NOMO-1 (cell line): ENCODE measurements around the gene ZNF530.
A peak's percentile ranks its signal among the peaks of the same experiment; 100 is the strongest.

Source experiments
- DNase-seq, 2 experiments: peaks; one replicate each; lab custom pipeline; 2025; ENCODE audit not compliant: unreplicated experiment in 2 of 2; lab: John Stamatoyannopoulos, UW

ZNF530 gene

DNA sequence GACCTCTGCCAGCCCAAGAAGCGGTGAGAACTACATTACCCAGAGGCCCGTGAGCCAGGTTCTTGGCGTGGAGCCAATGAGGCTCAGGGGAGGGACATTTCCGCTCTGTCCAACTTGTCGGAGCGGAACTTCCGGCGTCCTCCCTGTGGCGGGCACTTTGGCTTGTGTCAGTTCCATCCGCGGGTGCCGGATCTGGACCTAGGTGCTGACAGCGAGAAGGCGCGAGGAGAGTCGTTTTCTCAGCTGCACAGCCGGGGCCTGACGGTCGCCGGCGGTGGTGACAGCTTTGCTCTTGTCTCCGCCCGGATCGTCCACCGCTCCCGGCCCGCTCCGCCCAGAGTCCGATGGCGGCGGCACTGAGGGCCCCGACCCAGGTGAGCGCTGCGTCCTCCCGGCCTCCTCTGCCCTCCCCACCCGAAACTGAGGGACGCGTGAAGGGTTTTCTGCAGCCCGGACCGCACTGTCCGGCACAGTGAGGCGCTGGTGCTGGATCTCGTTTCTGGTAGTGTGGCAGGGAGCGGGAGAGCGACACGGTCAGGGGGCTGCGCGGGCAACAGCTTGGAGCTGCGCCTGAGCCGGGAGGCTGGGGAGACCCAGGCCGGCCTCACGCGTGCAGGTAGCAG, at the start of gene ZNF530:
TSS of gene ZNF530 (plus strand) at position 125 of the 623 bp plus-strand sequence. CDS start 4,461 bp downstream, outside the sequence.
- peak; percentile 81 to 82 for DNase-seq

DNA sequence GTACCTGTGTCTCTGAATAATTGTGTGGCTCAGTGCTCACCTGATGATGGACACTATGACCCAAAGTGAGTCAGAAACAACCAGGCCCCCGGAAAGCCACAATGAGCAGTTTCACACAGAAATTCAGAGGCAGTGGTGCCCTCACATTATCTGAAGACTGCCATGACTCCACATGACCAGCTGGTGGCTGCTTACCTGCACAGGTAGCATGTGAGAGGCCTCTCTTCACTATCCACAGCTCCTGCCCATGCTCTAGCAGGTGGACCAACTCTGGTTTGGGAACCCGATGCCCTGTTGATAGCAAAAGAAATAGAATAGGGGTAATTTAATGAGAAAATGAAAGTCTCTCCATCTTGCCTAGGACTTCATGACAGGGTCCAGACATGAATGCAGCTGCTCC, 47.3 kb upstream of the ZNF530 start:
- no peak for DNase-seq

DNA sequence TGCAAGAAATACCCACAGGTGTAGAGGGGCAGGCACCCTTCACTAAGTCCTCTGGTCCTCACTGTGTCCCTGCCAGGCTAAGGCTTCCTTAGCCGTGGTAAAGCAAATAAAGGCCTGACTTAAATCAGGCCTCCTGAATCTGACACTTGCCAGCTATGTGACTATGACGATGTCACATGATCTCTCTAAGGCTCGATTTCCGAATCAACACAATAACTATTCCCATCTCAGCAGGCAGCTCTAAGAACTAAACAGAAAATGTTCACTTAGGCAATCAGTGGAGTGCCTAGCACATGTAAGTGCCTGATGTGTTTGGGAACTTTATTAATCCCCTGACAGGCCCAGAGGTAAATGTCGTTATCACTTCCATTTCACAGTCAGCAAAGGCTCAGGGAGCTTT, 42.0 kb upstream of the ZNF530 start:
- DNase-seq = no peak

GRCh38 chr19:57558525-57558924, 41.2 kb upstream of the ZNF530 start:
- DNase-seq = no peak

- DNase-seq = peak in 1 of 2 experiments; percentile 12
Measured at GRCh38 chr19:57559008-57559403, 40.7 kb upstream of the ZNF530 start.

- DNase-seq = peak; percentile 83 to 89
Measured at GRCh38 chr19:57559404-57560025, 40.2 kb upstream of the ZNF530 start, which contains the start of gene ZNF550. ZNF550 (minus strand) TSS chr19:57559863; CDS start chr19:57559682, 181 bp downstream.

DNA sequence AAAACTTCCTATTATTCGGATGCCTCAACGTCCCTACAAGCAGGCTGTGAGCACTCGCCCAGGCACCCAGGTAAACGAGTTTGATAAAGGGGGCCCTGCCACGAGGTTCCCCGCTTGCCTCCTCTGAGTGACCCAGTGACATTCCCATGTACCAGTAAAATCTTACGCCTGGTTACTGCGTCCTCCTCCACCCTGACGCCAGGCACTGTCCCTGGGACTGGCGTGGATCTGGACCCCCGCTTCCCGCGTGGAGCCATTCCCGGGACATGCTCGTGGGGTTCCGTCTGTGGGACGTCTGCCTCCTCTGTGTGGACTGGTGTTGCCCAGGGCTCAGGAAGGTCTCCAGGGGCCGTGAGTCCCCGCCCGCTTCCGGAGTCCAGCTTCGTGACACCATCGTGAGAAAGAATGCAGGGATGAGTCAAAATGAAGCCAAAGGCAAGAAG, 39.6 kb upstream of the ZNF530 start:
- no peak for DNase-seq

- DNase-seq = no peak
Measured at GRCh38 chr19:57563547-57563946, 36.1 kb upstream of the ZNF530 start.

GRCh38 chr19:57566396-57567265, 33.1 kb upstream of the ZNF530 start:
- no peak for DNase-seq

- no peak for DNase-seq
Measured at GRCh38 chr19:57570707-57571106, 29.0 kb upstream of the ZNF530 start.

- DNase-seq = no peak
Measured at GRCh38 chr19:57572415-57572947, 27.2 kb upstream of the ZNF530 start.

- no peak for DNase-seq
Measured at GRCh38 chr19:57576661-57577060, 23.0 kb upstream of the ZNF530 start.

DNA sequence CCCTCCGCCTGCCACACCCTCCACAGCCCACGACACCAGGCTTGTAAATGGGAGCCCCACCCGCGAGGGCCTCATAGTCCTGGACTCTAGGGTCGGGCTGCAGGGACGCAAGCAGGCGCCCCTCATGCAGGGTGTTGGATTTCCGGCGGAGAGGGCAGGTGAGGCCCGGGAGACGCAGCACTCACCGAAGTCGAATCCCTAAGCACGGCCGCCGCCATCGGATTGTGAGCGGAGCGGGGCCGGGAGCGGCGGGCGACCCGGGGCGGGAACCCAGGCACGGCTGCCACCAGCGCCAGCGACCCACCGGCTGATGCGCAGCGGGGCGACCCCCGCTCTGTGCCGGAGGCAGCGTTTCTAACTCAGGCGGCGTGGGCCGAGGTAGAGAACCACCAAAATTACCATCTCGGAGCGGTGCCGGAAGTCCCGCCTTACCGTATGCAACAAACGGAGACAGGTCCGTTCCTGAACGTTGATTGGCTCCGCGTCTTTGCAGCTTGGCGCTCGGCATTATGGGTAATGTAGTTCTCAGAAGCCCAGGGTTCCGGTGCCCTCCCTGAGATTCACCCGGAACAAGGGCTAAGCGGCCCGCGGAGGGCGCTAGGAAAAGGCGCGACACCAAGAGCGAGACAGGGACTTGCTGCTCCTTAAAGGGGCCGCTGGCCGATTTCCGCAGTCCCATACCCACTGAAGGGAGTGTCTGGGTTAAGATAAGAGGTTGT, 21.0 kb upstream of the ZNF530 start, which contains the start of gene ZNF416:
TSS of gene ZNF416 (minus strand) at position 425 of the 719 bp plus-strand sequence. CDS start at position 218, 207 bp downstream.
- DNase-seq = peak; percentile 96 to 98

GRCh38 chr19:57583104-57583520, 16.6 kb upstream of the ZNF530 start:
- DNase-seq = no peak

GRCh38 chr19:57583521-57584416, 15.9 kb upstream of the ZNF530 start, which contains the start of gene ZIK1:
ZIK1 (plus strand) TSS chr19:57584145; CDS start chr19:57584357, 212 bp downstream.
- DNase-seq = no peak

- no peak for DNase-seq
Measured at GRCh38 chr19:57587529-57587928, 12.2 kb upstream of the ZNF530 start.

DNA sequence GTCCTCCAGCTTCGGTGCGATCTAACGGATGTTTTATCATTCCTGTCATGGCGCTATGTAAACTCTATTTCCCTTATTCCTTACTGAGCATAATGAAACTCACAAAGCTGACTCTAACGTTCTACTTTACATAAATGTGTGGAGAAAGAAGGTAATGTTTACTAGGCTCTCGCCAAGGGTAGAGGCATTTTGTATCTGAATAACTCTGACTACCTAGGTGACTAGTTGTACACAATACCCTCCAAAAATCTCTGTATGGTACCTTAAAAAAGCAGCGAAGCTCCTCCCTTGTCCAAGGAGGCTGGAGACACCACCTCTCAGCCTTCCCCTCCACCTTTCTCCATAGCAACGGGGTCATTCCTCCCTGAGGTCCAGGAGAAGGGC, 316 bp upstream of the ZNF530 start:
- no peak for DNase-seq

- no peak for DNase-seq
Measured at GRCh38 chr19:57606931-57607330, 7.2 kb downstream of the ZNF530 start.

GRCh38 chr19:57611113-57611512, 11.4 kb downstream of the ZNF530 start:
- no peak for DNase-seq
